Measurements from ENCODE around the gene SMNDC1.

GRCh38 chr10:110344622-110345021, 39.9 kb upstream of the SMNDC1 start:
- no peak for TF ChIP-seq CTCF (IDR thresholded peaks at IDR 0.05)
- TF ChIP-seq POLR2A (IDR thresholded peaks at IDR 0.05): no peak

All from testis (tissue), 2 donors.